SH-SY5Y (cell line): Measurements from ENCODE around the gene PLEKHG1.

ENCODE experiments used
- GATA2 ChIP-seq: IDR thresholded peaks from 2 replicates; pipeline ENCODE4 v1.6.1; 2011; ENCODE audit warnings: mild to moderate bottlenecking, low read depth, low read length
- GATA3 ChIP-seq: IDR thresholded peaks from 2 replicates; pipeline ENCODE4 v1.6.1; 2011; ENCODE audit warnings: low read depth, mild to moderate bottlenecking, low read length, moderate library complexity

DNA sequence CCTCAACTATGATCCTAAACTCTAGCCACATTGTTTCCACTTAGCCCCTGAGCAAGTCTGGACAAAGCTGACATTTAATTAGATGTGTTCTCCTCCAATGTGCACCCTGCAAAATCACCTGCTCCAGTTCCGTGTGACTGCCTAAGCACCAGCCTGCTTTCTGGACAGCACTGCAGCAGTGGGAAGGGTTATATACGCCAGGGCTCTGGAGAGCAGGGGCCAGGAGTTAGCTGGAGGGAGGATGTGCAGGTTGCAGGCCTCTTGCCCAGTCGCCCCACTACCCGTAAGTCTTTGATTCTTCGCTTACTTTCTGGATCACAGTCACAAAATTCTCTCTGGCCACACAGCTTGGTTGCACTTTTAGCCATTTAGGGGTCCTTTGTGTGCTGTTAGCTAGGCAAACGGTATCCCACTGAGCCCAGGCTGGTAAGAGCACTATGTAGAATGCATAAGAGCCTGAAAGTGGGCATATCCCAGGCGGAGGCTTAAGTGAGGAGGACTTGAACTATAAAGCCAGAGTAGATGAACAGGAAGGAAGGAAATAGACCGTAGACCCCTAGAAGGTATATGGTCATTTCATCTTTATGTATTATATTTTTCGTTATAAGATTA lies 10.7 kb upstream of the PLEKHG1 start:
- TF ChIP-seq GATA3 (no peak), GATA2 (no peak)
